NB4 (cell line): Measurements from ENCODE around the gene CSN2.

ENCODE experiments used
- DNase-seq: peaks from one replicate; pipeline ENCODE4 v3.0.0; 2010; ENCODE audit warnings: low read depth
- H3K4me3 ChIP-seq: one replicate; pipeline ENCODE4 v1.5.1; 2011; ENCODE audit warnings: mild to moderate bottlenecking, low read depth, low read length, moderate library complexity
- MYC ChIP-seq: IDR thresholded peaks from 2 replicates; pipeline ENCODE4 v1.6.1; 2011; ENCODE audit warnings: low read depth, low read length
- POLR2A ChIP-seq: IDR thresholded peaks from 2 replicates; pipeline ENCODE4 v1.6.1; 2011; ENCODE audit warnings: mild to moderate bottlenecking; ENCODE audit not compliant: insufficient read length; ENCODE audit errors: extremely low read depth
- TF ChIP-seq, protein P1 (sequence below): IDR thresholded peaks from one replicate; pipeline ENCODE4 v1.5.1; 2012; ENCODE audit warnings: low read depth, low read length
- TF ChIP-seq, protein P2 (sequence below): IDR thresholded peaks from 2 replicates; pipeline ENCODE4 v1.6.1; 2011; ENCODE audit warnings: low read depth, low read length

The CSN2 gene

GRCh38 chr4:69965628-69966027 lies at the start of gene CSN2:
CSN2 (minus strand) TSS chr4:69965728; CDS start chr4:69960995, 4,733 bp downstream.
- H3K4me3 ChIP-seq = no peak within 1 kb of the TSS
- TF ChIP-seq MYC (no peak), POLR2A (no peak)
- TF ChIP-seq, protein P1, sequence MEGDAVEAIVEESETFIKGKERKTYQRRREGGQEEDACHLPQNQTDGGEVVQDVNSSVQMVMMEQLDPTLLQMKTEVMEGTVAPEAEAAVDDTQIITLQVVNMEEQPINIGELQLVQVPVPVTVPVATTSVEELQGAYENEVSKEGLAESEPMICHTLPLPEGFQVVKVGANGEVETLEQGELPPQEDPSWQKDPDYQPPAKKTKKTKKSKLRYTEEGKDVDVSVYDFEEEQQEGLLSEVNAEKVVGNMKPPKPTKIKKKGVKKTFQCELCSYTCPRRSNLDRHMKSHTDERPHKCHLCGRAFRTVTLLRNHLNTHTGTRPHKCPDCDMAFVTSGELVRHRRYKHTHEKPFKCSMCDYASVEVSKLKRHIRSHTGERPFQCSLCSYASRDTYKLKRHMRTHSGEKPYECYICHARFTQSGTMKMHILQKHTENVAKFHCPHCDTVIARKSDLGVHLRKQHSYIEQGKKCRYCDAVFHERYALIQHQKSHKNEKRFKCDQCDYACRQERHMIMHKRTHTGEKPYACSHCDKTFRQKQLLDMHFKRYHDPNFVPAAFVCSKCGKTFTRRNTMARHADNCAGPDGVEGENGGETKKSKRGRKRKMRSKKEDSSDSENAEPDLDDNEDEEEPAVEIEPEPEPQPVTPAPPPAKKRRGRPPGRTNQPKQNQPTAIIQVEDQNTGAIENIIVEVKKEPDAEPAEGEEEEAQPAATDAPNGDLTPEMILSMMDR = no peak
- TF ChIP-seq, protein P2, sequence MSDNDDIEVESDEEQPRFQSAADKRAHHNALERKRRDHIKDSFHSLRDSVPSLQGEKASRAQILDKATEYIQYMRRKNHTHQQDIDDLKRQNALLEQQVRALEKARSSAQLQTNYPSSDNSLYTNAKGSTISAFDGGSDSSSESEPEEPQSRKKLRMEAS = no peak
- DNase-seq = no peak

DNA sequence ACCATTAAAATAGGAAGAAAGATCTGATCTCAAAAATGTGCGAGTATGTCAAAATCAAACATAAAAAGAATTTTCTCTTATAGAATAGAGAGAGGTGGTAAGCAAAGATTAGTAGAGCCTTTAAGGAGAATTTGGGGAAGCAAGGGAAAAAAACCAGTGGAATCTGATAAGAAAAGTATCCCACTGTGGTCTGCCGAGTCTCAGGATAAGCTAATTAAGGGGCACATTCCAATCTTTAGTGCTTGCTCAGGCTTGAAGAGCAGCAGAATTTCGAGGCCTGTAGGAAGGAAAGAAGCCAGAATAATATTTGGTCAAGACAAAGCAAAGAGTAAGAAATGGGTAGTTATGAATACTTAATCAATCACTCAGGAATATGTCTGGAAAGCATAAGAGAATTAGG lies 43.2 kb upstream of the CSN2 start:
- no peak for TF ChIP-seq POLR2A
- TF ChIP-seq, protein P2 = no peak
- TF ChIP-seq, protein P1 = no peak
- TF ChIP-seq MYC = no peak
- DNase-seq = no peak
- H3K4me3 ChIP-seq = no peak overlapping the region

DNA sequence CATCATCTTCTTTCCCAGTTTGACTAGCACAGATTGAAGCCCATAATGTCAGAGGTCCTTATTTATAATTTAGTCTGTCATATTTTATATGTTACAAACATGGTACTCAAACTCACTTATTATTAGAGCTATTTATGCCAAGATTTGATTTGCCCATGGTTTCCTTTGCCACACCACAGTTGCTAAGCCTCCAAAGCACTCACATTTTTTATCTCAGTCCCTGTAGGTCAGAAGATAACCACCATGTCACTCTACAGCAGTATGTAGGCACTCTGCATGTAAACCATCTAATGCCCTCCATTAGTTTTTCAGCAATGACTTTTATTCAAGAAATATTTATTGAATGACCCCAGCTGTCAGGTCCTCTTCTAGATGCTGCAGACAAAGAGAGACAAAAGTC lies 37.0 kb upstream of the CSN2 start:
- no peak for DNase-seq
- TF ChIP-seq MYC (no peak), POLR2A (no peak)
- TF ChIP-seq, protein P2 = no peak
- TF ChIP-seq, protein P1 = no peak
- H3K4me3 ChIP-seq = no peak overlapping the region

GRCh38 chr4:70000711-70001110 lies 35.2 kb upstream of the CSN2 start:
- DNase-seq = no peak
- no peak for TF ChIP-seq POLR2A
- TF ChIP-seq, protein P2 = no peak
- TF ChIP-seq, protein P1 = no peak
- no peak for TF ChIP-seq MYC
- H3K4me3 ChIP-seq = no peak overlapping the region

DNA sequence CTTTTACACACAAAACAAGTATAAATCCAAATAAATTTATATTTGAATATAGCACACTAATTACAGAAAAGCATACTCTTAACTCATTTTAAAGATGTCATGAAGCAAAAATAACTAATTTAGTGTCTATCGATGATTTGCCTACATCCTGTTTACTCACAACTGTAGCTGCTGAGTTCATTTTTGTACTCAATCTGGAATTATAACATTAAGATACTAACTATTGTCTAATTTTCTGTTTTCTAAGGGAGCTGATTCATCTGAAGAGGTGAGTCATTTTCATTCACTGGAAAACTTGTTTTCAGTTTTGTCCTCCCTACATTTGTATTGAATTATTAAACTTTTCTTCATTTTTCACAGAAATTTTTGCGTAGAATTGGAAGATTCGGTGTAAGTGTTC lies 33.9 kb upstream of the CSN2 start:
- DNase-seq = no peak
- no peak overlapping the region for H3K4me3 ChIP-seq
- TF ChIP-seq MYC (no peak), POLR2A (no peak)
- TF ChIP-seq, protein P1 = no peak
- TF ChIP-seq, protein P2 = no peak
